Activated CD8-positive, alpha-beta memory T cell treated with anti-CD3 and anti-CD28 coated beads, Interleukin-2, amount 10 ng/mL, durations not matched to agents 7 days and 5 days (primary cell): ENCODE results near the gene ATF5. TPM values are rescaled to one million over a fixed set of nuclear protein-coding genes. Genes with fewer than 3 reads are reported as not detected.
A peak's percentile ranks its signal among the peaks of the same experiment; 100 is the strongest.

Experiments
- ATAC-seq: fragments of 150-1000 bp; cut with Tn5 transposase; one replicate; pipeline ENCODE4 v1.10.0; 2021; ENCODE audit warnings: moderate library complexity
- CTCF ChIA-PET: fragments of 350-600 bp; sonication (Branson Sonifier 250); formaldehyde crosslinking; loops from one replicate; lab custom pipeline; 2021; ENCODE audit warnings: antibody characterized with exemption; lab: Charles Lee
- DNase-seq: peaks from one replicate; pipeline ENCODE4 v3.0.0-alpha.2; 2020
- H3K27ac Mint-ChIP-seq: one replicate; pipeline ENCODE4 v1.8.0; 2021; ENCODE audit warnings: mild to moderate bottlenecking, mixed read lengths
- H3K27me3 Mint-ChIP-seq: one replicate; pipeline ENCODE4 v1.8.0; 2021; ENCODE audit warnings: mixed read lengths
- H3K36me3 Mint-ChIP-seq: one replicate; pipeline ENCODE4 v1.8.0; 2021; ENCODE audit warnings: mild to moderate bottlenecking, mixed read lengths
- H3K4me1 Mint-ChIP-seq: one replicate; pipeline ENCODE4 v1.8.0; 2021; ENCODE audit warnings: mixed read lengths
- H3K4me3 Mint-ChIP-seq: one replicate; pipeline ENCODE4 v1.8.0; 2021; ENCODE audit warnings: mild to moderate bottlenecking, moderate library complexity, mixed read lengths
- H3K9me3 Mint-ChIP-seq: one replicate; pipeline ENCODE4 v1.8.0; 2022; ENCODE audit warnings: low read depth, mixed read lengths
- total RNA-seq, 2 experiments: library from RNA; stranded (reverse); gene quantifications; one replicate each; pipeline ENCODE4 v1.2.3, GENCODE V29; 2021

ATF5 gene
- total RNA-seq, 2 experiments from 2014 or later, result 8.4 to 13.7 TPM

GRCh38 chr19:49906879-49907564 lies 22.0 kb upstream of the ATF5 start:
- DNase-seq (no peak), ATAC-seq (no peak)
- no peaks in the 10 kb centered on the region for H3K27me3 Mint-ChIP-seq
- CTCF ChIA-PET, result interaction anchor here (0.8 to 1.1 kb wide), 3 partner anchors 15 to 31 kb away, joined by 3 read pairs; no protein-coding TSS in a partner anchor
- peaks cover 34% of the 10 kb centered on the region for H3K4me1 Mint-ChIP-seq
- no peak overlapping the region for H3K4me3 Mint-ChIP-seq
- H3K9me3 Mint-ChIP-seq, result no peaks in the 10 kb centered on the region
- no peak overlapping the region for H3K27ac Mint-ChIP-seq
- peaks cover 42% of the 10 kb centered on the region for H3K36me3 Mint-ChIP-seq

- H3K9me3 Mint-ChIP-seq, result no peaks in the 10 kb centered on the region
- CTCF ChIA-PET, result interaction anchor here (0.8 to 0.9 kb wide), 2 partner anchors 14 to 18 kb away, joined by 3 read pairs; no protein-coding TSS in a partner anchor
- no peak overlapping the region for H3K4me3 Mint-ChIP-seq
- H3K27ac Mint-ChIP-seq, result no peak overlapping the region
- no peak for ATAC-seq
- H3K27me3 Mint-ChIP-seq, result no peaks in the 10 kb centered on the region
- H3K4me1 Mint-ChIP-seq, result peaks cover 39% of the 10 kb centered on the region
- DNase-seq, result no peak
- peaks cover 46% of the 10 kb centered on the region for H3K36me3 Mint-ChIP-seq
Observed at GRCh38 chr19:49907745-49908446, 21.1 kb upstream of the ATF5 start.

DNA sequence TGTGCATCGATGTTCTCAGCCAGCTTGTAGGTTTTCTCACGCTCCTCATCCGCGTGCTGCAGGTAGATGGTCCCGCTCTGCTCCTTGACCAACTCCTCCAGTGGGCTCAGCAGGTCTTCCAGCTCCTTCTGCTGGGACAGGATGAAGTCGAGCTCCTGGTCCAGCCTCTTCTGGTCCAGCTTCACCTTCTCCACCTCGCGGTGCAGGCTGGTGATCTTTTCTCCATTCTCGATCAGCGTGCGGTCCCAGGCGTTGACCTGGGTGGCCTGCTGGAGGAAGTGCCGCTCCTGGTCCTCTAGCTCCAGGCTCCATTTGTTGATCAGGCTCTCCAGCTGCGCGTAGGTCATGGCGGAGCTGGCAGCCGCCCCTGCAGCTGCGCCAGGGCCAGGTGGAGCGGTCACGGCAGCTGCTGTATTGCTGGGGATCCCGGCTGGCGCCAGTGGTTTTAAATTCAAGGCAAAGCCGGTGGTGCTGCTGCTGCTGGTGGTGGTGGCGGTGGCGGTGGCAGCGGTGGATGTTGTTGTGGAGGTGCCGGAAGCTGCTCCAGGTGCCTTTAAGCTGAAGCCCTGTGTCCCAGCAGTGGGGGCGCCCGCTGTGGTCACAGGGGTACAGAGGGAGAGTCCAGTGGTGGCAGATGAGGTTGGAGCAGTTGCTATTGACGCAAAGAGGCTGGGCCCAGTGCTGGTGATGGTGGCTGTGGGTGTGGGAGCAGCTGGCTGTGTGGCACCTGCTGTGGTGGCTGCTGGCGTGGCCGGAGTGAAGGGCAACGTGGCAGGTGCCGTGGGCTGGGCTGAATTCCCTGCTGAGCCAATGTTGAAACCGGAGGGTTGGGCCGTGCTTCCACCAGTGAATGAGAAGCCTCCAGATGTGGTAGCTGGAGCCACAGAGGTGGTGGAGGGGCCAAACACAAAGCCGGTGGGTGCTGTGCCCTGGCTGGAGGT lies 20.3 kb upstream of the ATF5 start:
- H3K9me3 Mint-ChIP-seq, result no peaks in the 10 kb centered on the region
- ATAC-seq (no peak), DNase-seq (no peak)
- CTCF ChIA-PET, result no interaction called here
- peaks cover 46% of the 10 kb centered on the region for H3K4me1 Mint-ChIP-seq
- no peak overlapping the region for H3K4me3 Mint-ChIP-seq
- H3K36me3 Mint-ChIP-seq, result peaks cover 55% of the 10 kb centered on the region
- no peaks in the 10 kb centered on the region for H3K27me3 Mint-ChIP-seq
- no peak overlapping the region for H3K27ac Mint-ChIP-seq

- H3K36me3 Mint-ChIP-seq, result peaks cover 66% of the 10 kb centered on the region
- H3K4me1 Mint-ChIP-seq, result peaks cover 52% of the 10 kb centered on the region
- H3K27me3 Mint-ChIP-seq, result no peaks in the 10 kb centered on the region
- DNase-seq (no peak), ATAC-seq (no peak)
- no peaks in the 10 kb centered on the region for H3K9me3 Mint-ChIP-seq
- no peak overlapping the region for H3K27ac Mint-ChIP-seq
- no peak overlapping the region for H3K4me3 Mint-ChIP-seq
- CTCF ChIA-PET, result no interaction called here
Observed at GRCh38 chr19:49910179-49910578, 18.8 kb upstream of the ATF5 start.

DNA sequence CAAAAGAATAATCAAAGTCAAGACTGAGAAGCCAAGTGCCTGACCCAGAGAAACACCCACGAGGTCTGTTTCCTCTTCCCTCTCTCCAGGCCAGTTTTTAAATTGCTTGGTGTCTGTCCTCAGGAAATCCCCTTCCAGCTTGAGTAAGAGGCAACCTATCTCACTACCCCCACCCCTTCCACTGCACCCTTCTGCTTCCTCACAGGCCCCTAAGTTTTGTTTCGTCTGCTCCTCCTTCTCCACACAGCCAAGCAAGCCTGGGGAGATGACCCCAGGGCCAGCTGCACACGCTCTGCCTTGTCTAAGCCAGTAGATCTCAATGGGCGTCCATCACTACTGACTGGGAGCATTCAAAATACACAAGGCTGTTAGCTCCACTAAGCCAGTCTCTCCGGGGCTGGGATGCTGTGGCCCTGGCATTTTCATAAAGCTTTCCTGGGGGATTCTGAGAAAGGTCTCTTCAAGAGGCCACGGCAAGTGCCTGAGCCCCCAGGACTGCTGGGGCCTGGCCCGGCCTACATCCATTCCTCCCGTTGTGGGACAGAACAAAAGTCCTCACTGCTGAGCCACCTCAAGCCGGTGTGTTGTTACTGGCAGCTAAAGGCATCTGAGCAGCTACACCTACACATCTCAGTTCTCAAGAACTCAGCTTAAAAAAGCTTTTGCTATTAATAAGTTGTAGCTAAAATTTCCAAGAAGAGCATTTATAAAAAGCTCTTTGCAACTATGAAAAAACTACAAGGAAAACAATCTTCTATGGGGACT lies 17.4 kb upstream of the ATF5 start:
- H3K4me3 Mint-ChIP-seq, result no peak overlapping the region
- CTCF ChIA-PET, result interaction anchor here (1.4 kb wide), 1 partner anchor 26 kb away, joined by 3 read pairs; no protein-coding TSS in a partner anchor
- peaks cover 66% of the 10 kb centered on the region for H3K36me3 Mint-ChIP-seq
- H3K27me3 Mint-ChIP-seq, result no peaks in the 10 kb centered on the region
- ATAC-seq (no peak), DNase-seq (no peak)
- peaks cover 51% of the 10 kb centered on the region for H3K4me1 Mint-ChIP-seq
- H3K9me3 Mint-ChIP-seq, result no peaks in the 10 kb centered on the region
- H3K27ac Mint-ChIP-seq, result peak overlapping the region; percentile 35

GRCh38 chr19:49912965-49913685 lies 15.9 kb upstream of the ATF5 start:
- ATAC-seq, result no peak
- H3K4me1 Mint-ChIP-seq, result peaks cover 47% of the 10 kb centered on the region
- H3K4me3 Mint-ChIP-seq, result no peak overlapping the region
- H3K27ac Mint-ChIP-seq, result peak overlapping the region; percentile 40
- no peaks in the 10 kb centered on the region for H3K27me3 Mint-ChIP-seq
- CTCF ChIA-PET, result interaction anchor here (1.3 to 1.4 kb wide), 2 partner anchors 9 to 25 kb away, joined by 3 read pairs; no protein-coding TSS in a partner anchor
- no peak for DNase-seq
- peaks cover 63% of the 10 kb centered on the region for H3K36me3 Mint-ChIP-seq
- H3K9me3 Mint-ChIP-seq, result no peaks in the 10 kb centered on the region

- no peak overlapping the region for H3K27ac Mint-ChIP-seq
- CTCF ChIA-PET, result interaction anchor here (1.3 kb wide), 1 partner anchor 8 kb away, joined by 3 read pairs; no protein-coding TSS in a partner anchor
- ATAC-seq (no peak), DNase-seq (no peak)
- peaks cover 59% of the 10 kb centered on the region for H3K36me3 Mint-ChIP-seq
- no peak overlapping the region for H3K4me3 Mint-ChIP-seq
- H3K9me3 Mint-ChIP-seq, result no peaks in the 10 kb centered on the region
- no peaks in the 10 kb centered on the region for H3K27me3 Mint-ChIP-seq
- peaks cover 44% of the 10 kb centered on the region for H3K4me1 Mint-ChIP-seq
Observed at GRCh38 chr19:49913720-49914119, 15.3 kb upstream of the ATF5 start.

DNA sequence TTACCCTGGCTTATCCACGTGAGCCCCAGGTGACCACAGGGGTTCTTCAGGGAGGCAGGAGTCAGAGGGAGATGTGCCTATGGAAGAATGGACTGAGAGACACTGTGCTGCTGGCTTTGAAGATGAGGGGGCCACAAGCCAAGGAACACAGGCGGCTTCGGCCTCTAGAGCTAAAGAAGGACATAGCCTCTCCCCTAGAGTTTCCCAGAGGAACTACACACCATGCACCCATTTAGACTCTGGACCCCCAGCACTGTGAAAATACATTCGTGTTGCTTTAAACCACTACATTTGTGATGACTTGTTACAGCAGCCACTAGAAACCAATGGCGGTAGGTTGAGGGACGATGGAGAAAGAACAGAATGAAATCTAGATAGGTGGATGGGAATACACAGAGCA lies 13.7 kb upstream of the ATF5 start:
- Mint-ChIP-seq H3K27me3 (no peaks in the 10 kb centered on the region), H3K27ac (no peak overlapping the region), H3K9me3 (no peaks in the 10 kb centered on the region), H3K4me1 (peaks cover 42% of the 10 kb centered on the region), H3K36me3 (peaks cover 53% of the 10 kb centered on the region), H3K4me3 (no peak overlapping the region)
- CTCF ChIA-PET, result interaction anchor here (0.6 kb wide), 1 partner anchor 863 kb away, joined by 3 read pairs; no protein-coding TSS in a partner anchor
- DNase-seq (no peak), ATAC-seq (no peak)

GRCh38 chr19:49916839-49917733 lies 11.9 kb upstream of the ATF5 start:
- CTCF ChIA-PET, result interaction anchor here (1.1 kb wide), 1 partner anchor 27 kb away, joined by 3 read pairs; no protein-coding TSS in a partner anchor
- peak overlapping the region; percentile 41 for H3K27ac Mint-ChIP-seq

GRCh38 chr19:49918089-49918488 lies 10.9 kb upstream of the ATF5 start:
- H3K9me3 Mint-ChIP-seq, result no peaks in the 10 kb centered on the region
- H3K4me1 Mint-ChIP-seq, result peaks cover 46% of the 10 kb centered on the region
- H3K27me3 Mint-ChIP-seq, result no peaks in the 10 kb centered on the region
- CTCF ChIA-PET, result interaction anchor here (1.1 kb wide), 1 partner anchor 28 kb away, joined by 3 read pairs; no protein-coding TSS in a partner anchor
- no peak overlapping the region for H3K4me3 Mint-ChIP-seq
- DNase-seq (no peak), ATAC-seq (no peak)
- H3K36me3 Mint-ChIP-seq, result peaks cover 53% of the 10 kb centered on the region
- H3K27ac Mint-ChIP-seq, result no peak overlapping the region

More at GRCh38 chr19:49916839-49917733, 11.9 kb upstream of the ATF5 start:
- H3K4me3 Mint-ChIP-seq, result no peak overlapping the region
- no peak for DNase-seq
- H3K36me3 Mint-ChIP-seq, result peaks cover 58% of the 10 kb centered on the region
- no peaks in the 10 kb centered on the region for H3K9me3 Mint-ChIP-seq
- H3K4me1 Mint-ChIP-seq, result peaks cover 47% of the 10 kb centered on the region
- no peaks in the 10 kb centered on the region for H3K27me3 Mint-ChIP-seq
- no peak for ATAC-seq
